MM.1S (cell line): Measurements from ENCODE around the gene HEBP2.

ENCODE experiments used
- DNase-seq: peaks from one replicate; pipeline ENCODE4 v3.0.0-alpha.2; 2015
- H2AFZ ChIP-seq: fragments of 300-600 bp; sonication (generic); 2 replicates; pipeline ENCODE4 v1.6.0; 2016; ENCODE audit warnings: antibody characterized with exemption, low read length
- H3F3A ChIP-seq: fragments of 300-600 bp; sonication (generic); 2 replicates; pipeline ENCODE4 v1.6.1; 2016; ENCODE audit warnings: mild to moderate bottlenecking, antibody characterized with exemption, low read length, moderate library complexity, mixed read lengths; ENCODE audit not compliant: insufficient read depth
- H3K27ac ChIP-seq: fragments of 300-600 bp; sonication (generic); 2 replicates; pipeline ENCODE4 v1.5.1; 2016; ENCODE audit warnings: mild to moderate bottlenecking, low read length
- H3K27me3 ChIP-seq: fragments of 300-600 bp; sonication (generic); replicated peaks from 2 replicates; pipeline ENCODE4 v1.6.0; 2016; ENCODE audit warnings: low read length; ENCODE audit not compliant: insufficient read depth
- H3K36me3 ChIP-seq: fragments of 300-600 bp; sonication (generic); replicated peaks from 2 replicates; pipeline ENCODE4 v1.6.1; 2016; ENCODE audit warnings: mild to moderate bottlenecking, low read length, mixed read lengths; ENCODE audit not compliant: insufficient read depth
- H3K4me1 ChIP-seq: fragments of 300-600 bp; sonication (generic); 2 replicates; pipeline ENCODE4 v1.6.1; 2016; ENCODE audit warnings: low read length, mixed read lengths
- H3K4me2 ChIP-seq: fragments of 300-600 bp; sonication (generic); 2 replicates; pipeline ENCODE4 v1.6.0; 2016; ENCODE audit warnings: low read depth, low read length
- H3K4me3 ChIP-seq: fragments of 300-600 bp; sonication (generic); 2 replicates; pipeline ENCODE4 v1.5.1; 2016; ENCODE audit warnings: low read length, mixed read lengths
- H3K79me2 ChIP-seq: fragments of 300-600 bp; sonication (generic); 2 replicates; pipeline ENCODE4 v1.6.1; 2016; ENCODE audit warnings: mixed run types, low read length, mixed read lengths
- H3K9ac ChIP-seq: fragments of 300-600 bp; sonication (generic); 2 replicates; pipeline ENCODE4 v1.6.1; 2016; ENCODE audit warnings: low read length, mixed read lengths
- H3K9me2 ChIP-seq: fragments of 300-600 bp; sonication (generic); replicated peaks from 2 replicates; pipeline ENCODE4 v1.6.1; 2016; ENCODE audit warnings: mild to moderate bottlenecking, low read length, mixed read lengths; ENCODE audit not compliant: insufficient read depth
- H3K9me3 ChIP-seq: fragments of 300-600 bp; sonication (generic); replicated peaks from 2 replicates; pipeline ENCODE4 v1.6.1; 2016; ENCODE audit warnings: mild to moderate bottlenecking, low read length, mixed read lengths; ENCODE audit not compliant: insufficient read depth
- H4K20me1 ChIP-seq: fragments of 300-600 bp; sonication (generic); 2 replicates; pipeline ENCODE4 v1.6.1; 2016; ENCODE audit warnings: mild to moderate bottlenecking, low read length, moderate library complexity, mixed read lengths; ENCODE audit not compliant: insufficient read depth
- EZH2 ChIP-seq: fragments of 300-600 bp; sonication (generic); optimal IDR thresholded peaks from 2 replicates; pipeline ENCODE3; 2017; ENCODE audit warnings: low read depth, mild to moderate bottlenecking, antibody characterized with exemption, low read length, mixed read lengths
- EZH2phosphoT487 ChIP-seq: fragments of 300-600 bp; sonication (generic); IDR thresholded peaks from 2 replicates; pipeline ENCODE4 v1.6.1; 2018; ENCODE audit warnings: antibody characterized with exemption, low read length
- TF ChIP-seq, protein P1 (sequence below): fragments of 300-600 bp; sonication (generic); IDR thresholded peaks from 2 replicates; pipeline ENCODE4 v1.5.1; 2016; ENCODE audit warnings: antibody characterized with exemption, low read length, mixed read lengths

Gene HEBP2

DNA sequence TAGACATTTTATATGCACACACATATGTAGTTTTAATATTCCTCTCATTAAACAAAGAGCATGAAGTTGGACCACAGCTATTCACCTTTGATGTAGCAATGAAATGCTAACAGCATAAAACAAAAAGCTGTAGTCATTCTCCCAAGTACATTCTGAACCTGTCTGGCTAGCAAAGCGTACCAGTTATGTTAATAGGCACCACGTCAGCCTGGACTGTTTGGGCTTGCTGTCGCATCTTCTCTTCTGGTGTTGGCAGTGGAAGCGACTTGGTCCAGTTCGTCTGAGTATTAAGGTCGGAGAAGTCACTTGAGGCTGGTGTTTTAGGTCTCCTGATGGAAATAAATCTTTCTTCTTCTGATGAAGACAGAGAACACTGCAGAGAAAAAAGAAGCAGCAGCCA is 42.8 kb downstream of the HEBP2 start:
- Histone ChIP-seq H3F3A (no peaks in the 10 kb centered on the region), H3K4me3 (no peak overlapping the region), H3K9me2 (no peaks in the 10 kb centered on the region), H3K79me2 (no peaks in the 10 kb centered on the region), H3K9ac (no peak overlapping the region), H3K4me2 (no peak overlapping the region), H2AFZ (no peak overlapping the region), H3K27ac (no peak overlapping the region), H3K9me3 (no peaks in the 10 kb centered on the region), H3K27me3 (no peaks in the 10 kb centered on the region), H3K4me1 (no peaks in the 10 kb centered on the region), H3K36me3 (no peaks in the 10 kb centered on the region), H4K20me1 (no peaks in the 10 kb centered on the region)
- no peak for TF ChIP-seq EZH2phosphoT487
- no peak for TF ChIP-seq EZH2
- TF ChIP-seq, protein P1, sequence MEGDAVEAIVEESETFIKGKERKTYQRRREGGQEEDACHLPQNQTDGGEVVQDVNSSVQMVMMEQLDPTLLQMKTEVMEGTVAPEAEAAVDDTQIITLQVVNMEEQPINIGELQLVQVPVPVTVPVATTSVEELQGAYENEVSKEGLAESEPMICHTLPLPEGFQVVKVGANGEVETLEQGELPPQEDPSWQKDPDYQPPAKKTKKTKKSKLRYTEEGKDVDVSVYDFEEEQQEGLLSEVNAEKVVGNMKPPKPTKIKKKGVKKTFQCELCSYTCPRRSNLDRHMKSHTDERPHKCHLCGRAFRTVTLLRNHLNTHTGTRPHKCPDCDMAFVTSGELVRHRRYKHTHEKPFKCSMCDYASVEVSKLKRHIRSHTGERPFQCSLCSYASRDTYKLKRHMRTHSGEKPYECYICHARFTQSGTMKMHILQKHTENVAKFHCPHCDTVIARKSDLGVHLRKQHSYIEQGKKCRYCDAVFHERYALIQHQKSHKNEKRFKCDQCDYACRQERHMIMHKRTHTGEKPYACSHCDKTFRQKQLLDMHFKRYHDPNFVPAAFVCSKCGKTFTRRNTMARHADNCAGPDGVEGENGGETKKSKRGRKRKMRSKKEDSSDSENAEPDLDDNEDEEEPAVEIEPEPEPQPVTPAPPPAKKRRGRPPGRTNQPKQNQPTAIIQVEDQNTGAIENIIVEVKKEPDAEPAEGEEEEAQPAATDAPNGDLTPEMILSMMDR = no peak
- no peak for DNase-seq

DNA sequence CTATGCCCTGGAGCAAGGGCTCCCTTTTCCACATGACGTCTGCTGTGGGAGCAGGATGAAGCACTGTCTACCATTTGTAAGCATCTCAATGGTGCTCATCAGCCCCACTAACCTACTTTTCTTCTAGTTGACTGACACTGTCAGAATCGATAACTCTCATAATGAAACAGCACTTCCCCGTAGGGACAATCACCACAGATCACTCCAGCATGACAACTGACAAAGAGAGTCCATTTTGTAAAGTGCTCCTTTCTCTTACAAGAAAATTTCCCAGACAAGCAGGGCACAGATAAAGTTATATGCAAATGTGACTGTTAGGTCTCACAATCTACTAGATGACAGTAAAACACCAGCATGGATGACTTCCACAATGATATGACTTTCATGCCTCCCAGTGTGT is 46.4 kb downstream of the HEBP2 start:
- H3K9ac ChIP-seq = no peak overlapping the region
- H3K27me3 ChIP-seq = no peaks in the 10 kb centered on the region
- TF ChIP-seq EZH2phosphoT487 = no peak
- TF ChIP-seq, protein P1 = no peak
- TF ChIP-seq EZH2 = no peak
- H2AFZ ChIP-seq = no peak overlapping the region
- H3K9me2 ChIP-seq = no peaks in the 10 kb centered on the region
- no peak for DNase-seq
- H3K36me3 ChIP-seq = no peaks in the 10 kb centered on the region
- no peak overlapping the region for H3K27ac ChIP-seq
- no peaks in the 10 kb centered on the region for H3K9me3 ChIP-seq
- H3K4me1 ChIP-seq = no peaks in the 10 kb centered on the region
- no peaks in the 10 kb centered on the region for H3K79me2 ChIP-seq
- H3F3A ChIP-seq = no peaks in the 10 kb centered on the region
- H3K4me3 ChIP-seq = no peak overlapping the region
- H3K4me2 ChIP-seq = no peak overlapping the region
- no peaks in the 10 kb centered on the region for H4K20me1 ChIP-seq

DNA sequence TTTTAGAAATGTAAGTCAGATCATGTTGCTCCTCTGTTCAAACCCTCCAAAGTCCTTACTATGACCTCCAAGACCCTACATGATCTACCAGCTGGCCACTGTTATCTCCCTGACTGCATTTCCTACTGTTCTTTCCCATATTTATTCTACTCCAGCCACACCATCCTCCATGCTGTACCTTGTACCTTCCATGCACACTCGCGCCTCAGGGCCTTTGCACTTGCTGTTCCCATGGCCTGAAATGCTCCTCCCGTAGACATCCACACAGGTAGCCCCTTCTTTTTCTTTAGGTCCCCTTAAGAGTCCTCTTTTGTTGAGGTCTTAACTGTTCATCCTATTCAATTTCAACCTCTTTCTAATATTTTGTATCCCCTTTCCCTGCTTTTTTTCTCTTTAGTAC is 47.0 kb downstream of the HEBP2 start:
- TF ChIP-seq EZH2 = no peak
- TF ChIP-seq, protein P1 = no peak
- no peak for TF ChIP-seq EZH2phosphoT487
- Histone ChIP-seq H3K27ac (no peak overlapping the region), H2AFZ (no peak overlapping the region)

More for the DNA sequence above, 47.0 kb downstream of the HEBP2 start:
- Histone ChIP-seq H3K9me3 (no peaks in the 10 kb centered on the region), H3K4me1 (0 out of 2 replicates have a peak, but pooled peaks cover 3% of the 10 kb centered on the region), H3K9ac (no peak overlapping the region), H3K36me3 (no peaks in the 10 kb centered on the region), H3F3A (peaks cover 5% of the 10 kb centered on the region), H3K9me2 (no peaks in the 10 kb centered on the region), H3K4me3 (no peak overlapping the region), H3K4me2 (no peak overlapping the region), H3K79me2 (no peaks in the 10 kb centered on the region), H3K27me3 (no peaks in the 10 kb centered on the region), H4K20me1 (no peaks in the 10 kb centered on the region)
- no peak for DNase-seq
